MM.1S (cell line): ENCODE data around the gene MAGEA8.
"Not testable (repeated sequence)": the region's sequence is repeated elsewhere in the genome, so short reads cannot be mapped to it uniquely, and the experiment has no call there.

Experiments
- DNase-seq: peaks from one replicate; pipeline ENCODE4 v3.0.0-alpha.2; 2015
- H2AFZ ChIP-seq: fragments of 300-600 bp; sonication (generic); 2 replicates; pipeline ENCODE4 v1.6.0; 2016; ENCODE audit warnings: antibody characterized with exemption, low read length
- H3F3A ChIP-seq: fragments of 300-600 bp; sonication (generic); 2 replicates; pipeline ENCODE4 v1.6.1; 2016; ENCODE audit warnings: mild to moderate bottlenecking, antibody characterized with exemption, low read length, moderate library complexity, mixed read lengths; ENCODE audit not compliant: insufficient read depth
- H3K27ac ChIP-seq: fragments of 300-600 bp; sonication (generic); 2 replicates; pipeline ENCODE4 v1.5.1; 2016; ENCODE audit warnings: mild to moderate bottlenecking, low read length
- H3K27me3 ChIP-seq: fragments of 300-600 bp; sonication (generic); replicated peaks from 2 replicates; pipeline ENCODE4 v1.6.0; 2016; ENCODE audit warnings: low read length; ENCODE audit not compliant: insufficient read depth
- H3K36me3 ChIP-seq: fragments of 300-600 bp; sonication (generic); replicated peaks from 2 replicates; pipeline ENCODE4 v1.6.1; 2016; ENCODE audit warnings: mild to moderate bottlenecking, low read length, mixed read lengths; ENCODE audit not compliant: insufficient read depth
- H3K4me1 ChIP-seq: fragments of 300-600 bp; sonication (generic); 2 replicates; pipeline ENCODE4 v1.6.1; 2016; ENCODE audit warnings: low read length, mixed read lengths
- H3K4me2 ChIP-seq: fragments of 300-600 bp; sonication (generic); 2 replicates; pipeline ENCODE4 v1.6.0; 2016; ENCODE audit warnings: low read depth, low read length
- H3K4me3 ChIP-seq: fragments of 300-600 bp; sonication (generic); 2 replicates; pipeline ENCODE4 v1.5.1; 2016; ENCODE audit warnings: low read length, mixed read lengths
- H3K79me2 ChIP-seq: fragments of 300-600 bp; sonication (generic); 2 replicates; pipeline ENCODE4 v1.6.1; 2016; ENCODE audit warnings: mixed run types, low read length, mixed read lengths
- H3K9ac ChIP-seq: fragments of 300-600 bp; sonication (generic); 2 replicates; pipeline ENCODE4 v1.6.1; 2016; ENCODE audit warnings: low read length, mixed read lengths
- H3K9me2 ChIP-seq: fragments of 300-600 bp; sonication (generic); replicated peaks from 2 replicates; pipeline ENCODE4 v1.6.1; 2016; ENCODE audit warnings: mild to moderate bottlenecking, low read length, mixed read lengths; ENCODE audit not compliant: insufficient read depth
- H3K9me3 ChIP-seq: fragments of 300-600 bp; sonication (generic); replicated peaks from 2 replicates; pipeline ENCODE4 v1.6.1; 2016; ENCODE audit warnings: mild to moderate bottlenecking, low read length, mixed read lengths; ENCODE audit not compliant: insufficient read depth
- H4K20me1 ChIP-seq: fragments of 300-600 bp; sonication (generic); 2 replicates; pipeline ENCODE4 v1.6.1; 2016; ENCODE audit warnings: mild to moderate bottlenecking, low read length, moderate library complexity, mixed read lengths; ENCODE audit not compliant: insufficient read depth
- EZH2 ChIP-seq: fragments of 300-600 bp; sonication (generic); optimal IDR thresholded peaks from 2 replicates; pipeline ENCODE3; 2017; ENCODE audit warnings: low read depth, mild to moderate bottlenecking, antibody characterized with exemption, low read length, mixed read lengths
- EZH2phosphoT487 ChIP-seq: fragments of 300-600 bp; sonication (generic); IDR thresholded peaks from 2 replicates; pipeline ENCODE4 v1.6.1; 2018; ENCODE audit warnings: antibody characterized with exemption, low read length
- TF ChIP-seq, protein P1 (sequence below): fragments of 300-600 bp; sonication (generic); IDR thresholded peaks from 2 replicates; pipeline ENCODE4 v1.5.1; 2016; ENCODE audit warnings: antibody characterized with exemption, low read length, mixed read lengths

MAGEA8 gene

DNA sequence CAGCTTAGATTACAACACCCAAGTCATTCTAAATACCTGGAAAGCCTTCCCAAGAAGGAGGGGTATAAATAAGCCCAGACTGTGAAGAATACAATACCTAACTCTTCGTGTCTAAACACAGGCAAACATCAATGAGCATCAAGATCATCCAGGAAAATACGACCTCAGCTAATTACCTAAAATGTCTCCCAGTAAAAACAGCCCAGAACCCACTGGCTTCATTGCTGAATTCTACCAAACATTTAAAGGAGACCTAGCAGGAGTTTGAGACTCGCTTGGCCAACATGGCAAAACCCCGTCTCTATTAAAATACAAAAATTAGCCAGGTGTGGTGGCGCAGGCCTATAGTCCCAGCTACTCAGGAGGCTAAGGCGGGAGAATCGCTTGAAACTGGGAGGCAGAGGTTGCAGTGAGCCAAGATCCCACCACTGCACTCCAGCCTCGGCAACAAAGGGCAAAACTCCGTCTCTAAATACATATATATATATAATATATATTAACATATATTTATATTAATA is 29.3 kb downstream of the MAGEA8 start:
- Histone ChIP-seq H3K36me3 (no peaks in the 10 kb centered on the region), H3K4me1 (no peaks in the 10 kb centered on the region), H3K9ac (no peak overlapping the region), H3K79me2 (no peaks in the 10 kb centered on the region), H3F3A (no peaks in the 10 kb centered on the region), H3K9me2 (no peaks in the 10 kb centered on the region), H3K4me2 (no peak overlapping the region), H2AFZ (no peak overlapping the region), H3K4me3 (no peak overlapping the region), H3K27ac (no peak overlapping the region), H3K9me3 (no peaks in the 10 kb centered on the region), H3K27me3 (no peaks in the 10 kb centered on the region), H4K20me1 (no peaks in the 10 kb centered on the region)
- DNase-seq: no peak
- no peak for TF ChIP-seq EZH2
- TF ChIP-seq, protein P1, sequence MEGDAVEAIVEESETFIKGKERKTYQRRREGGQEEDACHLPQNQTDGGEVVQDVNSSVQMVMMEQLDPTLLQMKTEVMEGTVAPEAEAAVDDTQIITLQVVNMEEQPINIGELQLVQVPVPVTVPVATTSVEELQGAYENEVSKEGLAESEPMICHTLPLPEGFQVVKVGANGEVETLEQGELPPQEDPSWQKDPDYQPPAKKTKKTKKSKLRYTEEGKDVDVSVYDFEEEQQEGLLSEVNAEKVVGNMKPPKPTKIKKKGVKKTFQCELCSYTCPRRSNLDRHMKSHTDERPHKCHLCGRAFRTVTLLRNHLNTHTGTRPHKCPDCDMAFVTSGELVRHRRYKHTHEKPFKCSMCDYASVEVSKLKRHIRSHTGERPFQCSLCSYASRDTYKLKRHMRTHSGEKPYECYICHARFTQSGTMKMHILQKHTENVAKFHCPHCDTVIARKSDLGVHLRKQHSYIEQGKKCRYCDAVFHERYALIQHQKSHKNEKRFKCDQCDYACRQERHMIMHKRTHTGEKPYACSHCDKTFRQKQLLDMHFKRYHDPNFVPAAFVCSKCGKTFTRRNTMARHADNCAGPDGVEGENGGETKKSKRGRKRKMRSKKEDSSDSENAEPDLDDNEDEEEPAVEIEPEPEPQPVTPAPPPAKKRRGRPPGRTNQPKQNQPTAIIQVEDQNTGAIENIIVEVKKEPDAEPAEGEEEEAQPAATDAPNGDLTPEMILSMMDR: no peak
- no peak for TF ChIP-seq EZH2phosphoT487

DNA sequence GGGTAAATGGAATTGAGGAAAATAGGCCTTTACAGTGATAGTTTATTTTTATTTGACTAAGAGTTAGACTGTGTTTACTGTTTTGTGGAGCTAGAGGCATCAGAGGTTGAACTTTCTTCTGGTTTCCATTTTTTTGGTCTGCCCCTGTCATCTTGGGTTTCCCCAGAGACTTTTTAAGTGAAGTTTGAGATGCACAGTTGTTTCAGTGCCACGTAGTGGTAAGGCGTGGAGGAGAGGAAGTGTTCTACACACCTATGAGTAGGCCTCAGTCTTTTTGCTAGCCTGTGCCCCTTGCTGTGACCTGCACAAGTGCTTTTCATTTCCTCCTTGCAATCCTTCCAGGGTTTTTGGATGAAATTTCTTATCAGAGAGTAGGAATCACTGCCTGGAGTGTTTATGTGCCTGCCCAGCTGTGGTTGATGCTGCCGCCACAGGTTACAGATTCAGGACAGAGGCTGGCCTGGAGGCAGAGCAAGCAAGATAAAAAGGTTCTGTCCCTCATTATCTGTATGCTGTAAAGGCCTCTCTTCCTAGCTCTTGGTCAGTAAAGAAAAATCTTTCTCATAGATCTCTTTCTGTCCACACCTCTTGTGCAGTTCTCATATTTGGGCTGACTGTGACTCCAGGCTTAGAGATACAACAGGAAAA is 35.9 kb downstream of the MAGEA8 start:
- H4K20me1 ChIP-seq: no peaks in the 10 kb centered on the region
- H3K36me3 ChIP-seq: no peaks in the 10 kb centered on the region
- no peaks in the 10 kb centered on the region for H3K4me1 ChIP-seq
- H3K9me3 ChIP-seq: no peaks in the 10 kb centered on the region
- no peaks in the 10 kb centered on the region for H3K9me2 ChIP-seq
- H3K27ac ChIP-seq: no peak overlapping the region
- no peak overlapping the region for H3K4me2 ChIP-seq
- H3K4me3 ChIP-seq: no peak overlapping the region
- H2AFZ ChIP-seq: no peak overlapping the region
- TF ChIP-seq, protein P1: no peak
- no peak for TF ChIP-seq EZH2phosphoT487
- no peak for TF ChIP-seq EZH2
- no peaks in the 10 kb centered on the region for H3K79me2 ChIP-seq
- H3K27me3 ChIP-seq: no peaks in the 10 kb centered on the region
- DNase-seq: no peak
- H3K9ac ChIP-seq: no peak overlapping the region
- no peaks in the 10 kb centered on the region for H3F3A ChIP-seq

DNA sequence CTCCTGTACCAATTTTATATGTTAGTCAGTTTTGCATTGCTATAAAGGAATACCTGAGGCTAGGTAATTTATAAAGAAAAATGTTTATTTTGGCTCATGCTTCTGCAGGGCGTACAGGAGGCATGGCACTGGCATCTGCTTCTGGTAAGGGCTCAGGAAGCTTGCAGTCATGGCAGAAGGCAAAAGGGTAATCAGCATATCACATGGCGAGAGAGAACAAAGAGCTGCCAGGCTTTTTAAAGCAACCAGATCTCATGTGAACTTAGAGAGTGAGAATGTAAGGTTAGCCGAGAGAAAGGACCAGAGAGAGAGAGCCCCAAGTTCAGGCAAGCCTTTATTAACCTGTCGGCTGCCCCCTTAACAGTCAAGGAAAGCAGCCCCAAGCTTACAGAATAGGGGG is 42.9 kb downstream of the MAGEA8 start:
- not testable (repeated sequence) for H3K36me3 ChIP-seq, H3K4me2 ChIP-seq, H3K4me3 ChIP-seq, H4K20me1 ChIP-seq, H3K4me1 ChIP-seq, H3K79me2 ChIP-seq, H2AFZ ChIP-seq, H3K9ac ChIP-seq, DNase-seq, H3F3A ChIP-seq, H3K27ac ChIP-seq, H3K9me3 ChIP-seq, H3K27me3 ChIP-seq, H3K9me2 ChIP-seq

DNA sequence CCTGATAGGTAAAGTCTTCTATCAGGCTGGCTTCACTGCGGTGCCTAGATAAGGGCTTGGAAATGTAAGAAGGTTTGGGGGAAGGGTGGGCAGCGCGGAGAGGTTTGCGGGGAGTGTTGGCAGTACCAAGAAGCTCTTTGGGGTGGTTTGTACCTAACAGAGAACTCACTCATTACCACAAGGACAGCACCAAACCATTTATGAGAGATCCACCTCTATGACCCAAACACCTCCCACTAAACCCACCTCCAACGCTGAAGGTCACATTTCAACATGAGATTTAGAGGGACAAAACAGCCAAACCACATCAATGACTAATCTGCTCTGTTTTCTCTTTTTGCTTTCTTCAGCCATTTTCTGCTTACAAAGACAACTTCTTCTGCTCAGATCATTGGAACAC is 43.5 kb downstream of the MAGEA8 start:
- not testable (repeated sequence) for H3K27me3 ChIP-seq, H4K20me1 ChIP-seq, H3K4me1 ChIP-seq, H3K4me3 ChIP-seq, H3K9me3 ChIP-seq, H3K9ac ChIP-seq, H3F3A ChIP-seq, H2AFZ ChIP-seq, H3K4me2 ChIP-seq, H3K27ac ChIP-seq, H3K79me2 ChIP-seq, H3K36me3 ChIP-seq, H3K9me2 ChIP-seq, DNase-seq

DNA sequence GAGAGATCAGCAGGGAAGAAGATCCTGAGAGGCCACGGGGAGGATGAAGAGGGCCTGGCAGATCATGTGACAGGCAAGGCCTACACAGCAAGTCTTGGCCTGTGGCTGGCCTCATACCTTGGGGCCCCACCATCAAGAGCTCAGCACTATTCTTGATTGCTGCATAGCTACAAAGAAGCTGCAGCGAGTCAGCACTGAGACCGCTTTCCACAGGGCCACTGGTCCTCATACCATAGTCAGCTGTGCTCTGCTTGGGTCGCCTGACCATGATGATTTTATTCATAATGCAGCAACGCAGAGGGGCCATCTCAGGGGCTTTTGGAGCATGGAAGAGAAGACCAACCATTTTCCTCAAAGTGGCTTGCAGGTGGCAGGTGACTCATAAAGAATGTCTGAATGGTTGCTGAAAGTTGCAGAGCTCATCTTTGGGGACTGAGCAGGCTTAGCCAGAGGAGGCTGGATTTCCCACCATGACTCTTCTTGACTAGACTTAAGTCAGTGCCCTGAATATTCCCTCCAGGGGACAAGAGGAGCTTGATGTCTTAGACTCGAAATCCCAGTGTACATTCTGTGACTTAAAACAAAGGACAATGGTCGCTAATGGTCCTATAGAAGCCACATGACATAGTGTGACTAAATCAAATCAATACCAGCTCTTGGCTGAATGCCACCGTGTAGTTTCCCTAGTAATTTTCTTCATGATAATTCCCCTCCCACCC is 46.4 kb downstream of the MAGEA8 start:
- not testable (repeated sequence) for DNase-seq, H3K79me2 ChIP-seq, H3K4me3 ChIP-seq, H3K27ac ChIP-seq, H3K9me3 ChIP-seq, H3K4me1 ChIP-seq, H2AFZ ChIP-seq, H3K36me3 ChIP-seq, H3K9me2 ChIP-seq, H3K4me2 ChIP-seq, H3F3A ChIP-seq, H4K20me1 ChIP-seq, H3K27me3 ChIP-seq, H3K9ac ChIP-seq

DNA sequence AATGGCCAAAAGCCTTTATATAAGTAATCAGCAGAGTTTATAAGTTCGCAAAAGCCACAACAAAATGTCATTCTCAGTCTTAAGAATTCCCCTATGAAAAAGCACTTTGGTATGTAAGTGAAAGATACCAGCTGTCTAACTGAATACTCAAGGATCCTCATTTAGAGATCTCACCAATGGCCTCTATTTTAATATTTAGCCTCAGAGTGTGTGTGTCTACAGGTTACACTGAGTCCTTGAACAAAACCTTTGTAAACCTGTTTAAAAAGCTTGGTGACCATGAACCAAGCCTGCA is 46.9 kb downstream of the MAGEA8 start:
- not testable (repeated sequence) for DNase-seq, H3K4me1 ChIP-seq, H3K9me3 ChIP-seq, H3K4me3 ChIP-seq, H3K27ac ChIP-seq, H3K4me2 ChIP-seq, H3K9me2 ChIP-seq, H3K36me3 ChIP-seq, H3F3A ChIP-seq, H3K27me3 ChIP-seq, H3K9ac ChIP-seq, H3K79me2 ChIP-seq, H2AFZ ChIP-seq, H4K20me1 ChIP-seq
